Inflammatory macrophage (primary cell): ENCODE results near the gene HAPLN1.

ENCODE experiments used
- DNase-seq, 2 donors: peaks; one replicate each; pipeline ENCODE4 v3.0.0-alpha.2; 2020 to 2022

The HAPLN1 gene

DNA sequence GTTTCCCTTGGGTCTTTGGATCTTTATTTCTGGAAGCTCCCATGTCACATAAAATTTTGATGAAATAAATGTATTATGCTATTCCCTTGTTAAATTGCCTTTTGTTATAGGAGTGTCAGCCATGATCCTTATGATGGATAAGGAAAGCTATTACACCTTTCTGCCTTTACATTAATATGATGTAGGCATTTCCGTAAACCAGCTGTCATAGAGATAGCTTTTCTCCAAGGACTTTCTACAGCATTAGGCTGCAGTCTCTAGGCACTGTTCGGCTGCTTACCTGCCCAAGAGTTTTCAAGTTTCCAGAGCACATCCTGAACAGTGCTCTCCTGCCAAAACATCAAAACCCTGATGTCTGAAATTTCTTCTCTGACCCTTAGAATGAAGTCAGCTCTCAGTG, 87.4 kb downstream of the HAPLN1 start:
- DNase-seq: no peak

DNA sequence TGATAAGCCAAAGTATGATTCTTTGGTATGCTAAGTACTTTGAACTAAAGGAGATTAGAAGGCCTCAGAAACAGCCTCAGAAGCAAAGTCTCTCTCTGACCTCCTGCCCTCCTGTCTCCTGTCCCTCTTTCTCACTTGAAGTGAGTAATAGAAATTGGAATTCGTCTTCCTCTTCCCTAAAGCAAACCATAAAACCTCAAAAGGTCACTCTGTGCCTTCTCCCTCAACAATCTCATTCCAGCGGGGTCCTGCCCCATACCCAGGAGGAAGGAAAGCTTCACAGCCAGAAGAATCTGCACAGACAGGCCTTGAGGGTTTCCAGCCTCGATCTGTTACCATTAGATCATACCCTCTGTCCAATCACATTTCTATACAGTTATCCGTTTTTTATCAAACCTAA, 87.8 kb downstream of the HAPLN1 start:
- no peak for DNase-seq

DNA sequence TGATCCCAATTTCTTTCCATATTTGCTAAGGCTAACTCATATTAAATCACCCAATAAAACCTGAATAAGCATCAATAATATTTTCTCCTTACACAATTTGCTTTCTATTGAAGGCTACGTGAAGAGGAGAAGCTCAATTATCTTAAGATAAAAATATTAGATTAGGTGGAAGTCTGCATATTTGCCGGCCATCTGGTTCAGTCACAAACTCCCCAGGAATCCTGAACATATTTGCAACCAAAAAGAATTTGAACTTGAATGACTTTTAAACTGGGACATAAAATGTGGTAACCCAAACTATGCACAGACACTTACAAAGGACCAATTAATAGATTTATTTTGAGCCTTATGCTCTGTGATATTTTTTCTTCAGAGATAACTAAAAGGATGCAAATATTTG, 92.3 kb downstream of the HAPLN1 start:
- no peak for DNase-seq

DNA sequence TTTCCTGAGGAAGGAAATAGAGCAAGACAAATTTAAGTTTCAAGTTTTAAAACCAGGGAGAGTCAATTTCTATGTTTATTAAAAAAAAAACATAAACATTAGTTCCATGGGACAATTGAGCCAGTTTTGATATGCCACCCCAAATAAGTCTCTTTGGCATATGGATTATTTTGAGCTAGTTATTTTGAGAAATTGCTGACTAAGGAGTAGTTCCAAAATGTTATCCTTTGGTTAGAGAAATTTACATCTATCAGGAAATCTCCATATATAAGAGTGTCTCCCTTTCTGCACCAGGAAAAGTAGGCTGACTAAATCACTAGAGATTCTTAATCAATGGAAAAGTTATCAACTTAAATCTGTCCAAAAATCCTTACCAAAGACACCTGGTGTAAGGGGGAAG, 105.8 kb downstream of the HAPLN1 start:
- DNase-seq: no peak

DNA sequence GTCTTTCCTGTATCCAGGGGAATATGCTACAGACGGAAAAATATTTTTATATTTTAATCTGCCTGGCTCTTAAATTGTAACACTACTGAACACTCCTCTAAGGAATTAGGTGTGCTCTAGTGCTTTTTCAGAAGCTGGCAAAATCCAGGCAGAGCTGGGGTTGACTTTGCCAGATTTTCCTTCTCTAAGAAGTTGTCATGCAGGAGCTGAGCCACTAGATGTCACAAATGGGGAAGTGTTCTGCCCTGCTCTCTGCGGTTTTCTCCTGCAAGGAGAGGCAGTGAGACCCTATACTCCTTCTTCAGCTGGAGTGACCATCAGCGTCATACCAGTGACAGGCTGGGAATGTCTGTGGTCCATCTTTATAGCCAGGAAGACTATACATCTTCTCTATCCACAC, 112.5 kb downstream of the HAPLN1 start:
- DNase-seq: peak; percentile 32

DNA sequence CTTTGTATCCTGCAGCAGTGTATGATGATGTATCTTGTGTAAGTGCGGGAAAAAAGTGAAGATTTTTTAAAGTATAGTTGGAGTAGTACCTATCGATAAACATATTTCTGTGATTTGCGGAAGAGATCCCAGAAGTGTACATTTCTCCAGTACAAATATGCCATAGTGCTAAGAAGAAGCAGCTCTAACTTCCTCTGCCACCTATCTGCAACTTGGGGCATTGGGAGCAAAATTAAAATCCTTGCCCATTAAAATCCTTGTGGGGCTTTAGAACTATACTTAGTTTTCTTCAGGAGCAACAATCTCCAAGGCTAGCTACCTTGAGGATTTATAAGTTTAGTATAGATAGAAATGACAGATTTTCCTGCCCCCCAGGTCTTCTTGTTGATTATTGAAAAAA, 125.4 kb downstream of the HAPLN1 start:
- DNase-seq: no peak

DNA sequence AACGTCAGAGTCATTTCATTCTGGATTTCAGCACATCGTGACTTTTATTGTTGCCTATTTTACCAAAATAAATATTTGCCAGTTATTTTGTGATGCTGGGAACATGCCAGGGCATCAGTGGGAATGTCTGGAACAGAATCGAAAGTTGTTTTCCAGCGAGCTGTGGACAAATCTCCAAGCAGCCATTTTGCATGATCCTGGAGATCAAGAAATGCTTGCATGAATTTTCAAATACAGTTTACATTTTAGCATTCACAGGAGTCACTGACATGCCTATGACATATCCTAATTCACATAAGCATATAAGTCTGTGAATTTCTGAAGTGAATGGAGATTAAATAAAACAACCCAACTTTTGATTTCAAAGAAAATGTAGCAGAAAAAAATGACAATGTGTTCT, 129.7 kb downstream of the HAPLN1 start:
- DNase-seq: no peak

DNA sequence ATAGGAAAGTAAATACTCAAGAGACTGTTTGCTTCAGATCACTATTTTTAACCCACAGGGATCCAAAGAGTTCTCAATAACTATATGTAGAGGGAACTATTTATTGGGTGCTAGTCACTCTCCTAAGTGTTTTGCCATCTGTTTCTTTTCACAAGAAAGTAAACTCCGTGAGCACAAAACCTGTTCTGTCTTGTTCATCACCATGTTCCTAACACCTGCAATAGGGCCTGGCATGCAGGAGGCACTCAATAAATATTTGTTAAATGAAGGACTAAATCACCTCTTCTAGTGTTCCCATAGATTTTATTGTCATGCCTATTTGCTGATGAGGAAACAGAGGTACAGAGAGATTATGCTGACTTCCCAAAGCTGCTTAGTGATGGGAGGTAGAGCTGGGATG, 130.9 kb downstream of the HAPLN1 start:
- DNase-seq: no peak
